ENCODE results near the gene PRSS27.

- TF ChIP-seq CEBPB (IDR thresholded peaks at IDR 0.05; ENCODE audit: low read depth, low read length) (no peak), RFX5 (IDR thresholded peaks at IDR 0.05; ENCODE audit: borderline replicate concordance, low read depth, low read length) (no peak), TAF1 (IDR thresholded peaks at IDR 0.05; ENCODE audit: low read depth, low read length) (no peak), EP300 (IDR thresholded peaks at IDR 0.05; ENCODE audit: borderline replicate concordance in 1 of 2, low read depth in 2 of 2, low read length in 2 of 2) (no peak)
- TF ChIP-seq, protein P1, sequence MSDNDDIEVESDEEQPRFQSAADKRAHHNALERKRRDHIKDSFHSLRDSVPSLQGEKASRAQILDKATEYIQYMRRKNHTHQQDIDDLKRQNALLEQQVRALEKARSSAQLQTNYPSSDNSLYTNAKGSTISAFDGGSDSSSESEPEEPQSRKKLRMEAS (IDR thresholded peaks at IDR 0.05): no peak
These were observed 33.0 kb downstream of the PRSS27 start for GRCh38 chr16:2686912-2687507.
